Liver (tissue), 3 donors: Measurements from ENCODE around the gene TLE7.

ENCODE experiments used
- FOXA1 ChIP-seq: IDR thresholded peaks from 2 replicates; pipeline ENCODE4 v1.6.1; 2016; ENCODE audit warnings: antibody characterized with exemption
- JUND ChIP-seq, 2 donors: IDR thresholded peaks; 2 replicates each; pipeline ENCODE4 v1.6.1; 2016; ENCODE audit warnings: antibody characterized with exemption in 2 of 2
- RAD21 ChIP-seq, 2 donors: IDR thresholded peaks; 2 replicates each; pipeline ENCODE4 v1.6.1; 2016; ENCODE audit warnings: antibody characterized with exemption in 2 of 2, mild to moderate bottlenecking in 2 of 2
- TAF1 ChIP-seq: conservative IDR thresholded peaks from 2 replicates; pipeline ENCODE4 v1.6.1; 2016; ENCODE audit warnings: antibody characterized with exemption, mild to moderate bottlenecking
- YY1 ChIP-seq: IDR thresholded peaks from 2 replicates; pipeline ENCODE4 v1.6.1; 2016; ENCODE audit warnings: antibody characterized with exemption, mild to moderate bottlenecking
- TF ChIP-seq, protein P1 (sequence below): fragments of 150-350 bp; IDR thresholded peaks from 2 replicates; pipeline ENCODE4 v1.5.1; 2017; ENCODE audit warnings: improper control_type of control experiment, low read depth, low read length; ENCODE audit not compliant: missing input control
- TF ChIP-seq, protein P2 (sequence below): IDR thresholded peaks from 2 replicates; pipeline ENCODE4 v1.6.1; 2016; ENCODE audit warnings: antibody characterized with exemption
- donor health status: healthy.
- donor health status: healthy.

DNA sequence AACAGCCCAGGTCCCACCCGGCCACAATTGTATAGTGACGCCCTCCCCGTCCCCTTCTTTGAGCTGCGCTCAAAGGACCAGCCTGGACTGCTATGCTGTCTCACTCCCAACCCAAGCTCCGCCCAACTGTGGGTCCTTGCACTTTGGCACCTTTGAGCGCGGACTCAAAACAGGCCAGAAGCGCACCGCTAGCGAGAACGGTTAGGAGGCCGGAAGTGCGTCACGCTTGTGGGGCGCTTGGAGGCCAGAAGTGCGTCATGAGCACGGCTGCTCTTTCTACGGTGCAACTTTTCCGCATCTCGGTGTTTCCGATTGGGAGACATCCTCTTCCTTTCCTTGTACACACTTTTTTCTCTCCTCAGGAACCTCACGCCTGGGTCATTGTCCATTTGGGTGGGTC is 47.3 kb upstream of the TLE7 start, which contains the start of gene ZNF19:
- TF ChIP-seq FOXA1 (no peak), YY1 (no peak), RAD21 (IDR thresholded peaks at IDR 0.05) (no peak), JUND (IDR thresholded peaks at IDR 0.05) (no peak), TAF1 (no peak)
- TF ChIP-seq, protein P1, sequence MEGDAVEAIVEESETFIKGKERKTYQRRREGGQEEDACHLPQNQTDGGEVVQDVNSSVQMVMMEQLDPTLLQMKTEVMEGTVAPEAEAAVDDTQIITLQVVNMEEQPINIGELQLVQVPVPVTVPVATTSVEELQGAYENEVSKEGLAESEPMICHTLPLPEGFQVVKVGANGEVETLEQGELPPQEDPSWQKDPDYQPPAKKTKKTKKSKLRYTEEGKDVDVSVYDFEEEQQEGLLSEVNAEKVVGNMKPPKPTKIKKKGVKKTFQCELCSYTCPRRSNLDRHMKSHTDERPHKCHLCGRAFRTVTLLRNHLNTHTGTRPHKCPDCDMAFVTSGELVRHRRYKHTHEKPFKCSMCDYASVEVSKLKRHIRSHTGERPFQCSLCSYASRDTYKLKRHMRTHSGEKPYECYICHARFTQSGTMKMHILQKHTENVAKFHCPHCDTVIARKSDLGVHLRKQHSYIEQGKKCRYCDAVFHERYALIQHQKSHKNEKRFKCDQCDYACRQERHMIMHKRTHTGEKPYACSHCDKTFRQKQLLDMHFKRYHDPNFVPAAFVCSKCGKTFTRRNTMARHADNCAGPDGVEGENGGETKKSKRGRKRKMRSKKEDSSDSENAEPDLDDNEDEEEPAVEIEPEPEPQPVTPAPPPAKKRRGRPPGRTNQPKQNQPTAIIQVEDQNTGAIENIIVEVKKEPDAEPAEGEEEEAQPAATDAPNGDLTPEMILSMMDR: no peak
- TF ChIP-seq, protein P2, sequence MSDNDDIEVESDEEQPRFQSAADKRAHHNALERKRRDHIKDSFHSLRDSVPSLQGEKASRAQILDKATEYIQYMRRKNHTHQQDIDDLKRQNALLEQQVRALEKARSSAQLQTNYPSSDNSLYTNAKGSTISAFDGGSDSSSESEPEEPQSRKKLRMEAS: no peak
